Lower leg skin (tissue), 3 donors: ENCODE results near the gene CPLX4.

ENCODE experiments used
- POLR2A ChIP-seq, 2 donors: fragments of 450-650 bp; IDR thresholded peaks; one replicate each; pipeline ENCODE4 v1.6.1; 2016 to 2017; ENCODE audit warnings: antibody characterized with exemption in 2 of 2, mild to moderate bottlenecking in 1 of 2, moderate library complexity in 1 of 2
- TF ChIP-seq, protein P1 (sequence below), 3 donors: fragments of 450-650 bp; IDR thresholded peaks; one replicate each; pipeline ENCODE4 v1.5.1; 2016; ENCODE audit warnings: antibody characterized with exemption in 3 of 3, mild to moderate bottlenecking in 3 of 3, moderate library complexity in 2 of 3

DNA sequence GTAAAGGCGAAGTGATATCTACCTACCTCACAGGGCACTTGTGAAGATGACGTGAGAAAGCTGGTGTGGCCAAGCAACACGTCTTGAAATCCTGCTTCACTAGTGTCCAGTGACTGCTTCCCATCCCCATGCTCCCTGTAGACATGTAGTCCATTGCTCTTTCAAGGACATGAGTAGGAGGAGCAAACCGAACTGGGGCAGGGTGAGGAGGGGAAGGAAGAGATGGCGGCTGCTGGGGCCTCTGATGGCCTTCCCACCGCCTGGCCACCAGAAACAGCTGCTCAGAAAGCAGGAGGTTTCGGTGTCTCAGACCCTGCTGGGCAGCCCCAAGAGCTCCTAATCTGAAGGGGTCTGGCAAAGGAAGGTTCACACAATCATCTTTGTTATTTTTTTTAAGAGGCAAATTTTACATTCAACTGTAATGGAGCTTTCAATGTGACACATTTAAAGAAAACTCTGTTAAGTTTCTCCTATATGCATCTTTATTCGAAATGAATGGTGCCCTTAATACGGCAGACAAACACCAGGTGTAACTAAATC lies 14.7 kb downstream of the CPLX4 start:
- TF ChIP-seq, protein P1, sequence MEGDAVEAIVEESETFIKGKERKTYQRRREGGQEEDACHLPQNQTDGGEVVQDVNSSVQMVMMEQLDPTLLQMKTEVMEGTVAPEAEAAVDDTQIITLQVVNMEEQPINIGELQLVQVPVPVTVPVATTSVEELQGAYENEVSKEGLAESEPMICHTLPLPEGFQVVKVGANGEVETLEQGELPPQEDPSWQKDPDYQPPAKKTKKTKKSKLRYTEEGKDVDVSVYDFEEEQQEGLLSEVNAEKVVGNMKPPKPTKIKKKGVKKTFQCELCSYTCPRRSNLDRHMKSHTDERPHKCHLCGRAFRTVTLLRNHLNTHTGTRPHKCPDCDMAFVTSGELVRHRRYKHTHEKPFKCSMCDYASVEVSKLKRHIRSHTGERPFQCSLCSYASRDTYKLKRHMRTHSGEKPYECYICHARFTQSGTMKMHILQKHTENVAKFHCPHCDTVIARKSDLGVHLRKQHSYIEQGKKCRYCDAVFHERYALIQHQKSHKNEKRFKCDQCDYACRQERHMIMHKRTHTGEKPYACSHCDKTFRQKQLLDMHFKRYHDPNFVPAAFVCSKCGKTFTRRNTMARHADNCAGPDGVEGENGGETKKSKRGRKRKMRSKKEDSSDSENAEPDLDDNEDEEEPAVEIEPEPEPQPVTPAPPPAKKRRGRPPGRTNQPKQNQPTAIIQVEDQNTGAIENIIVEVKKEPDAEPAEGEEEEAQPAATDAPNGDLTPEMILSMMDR (IDR thresholded peaks at IDR 0.05): no peak
- no peak for TF ChIP-seq POLR2A (IDR thresholded peaks at IDR 0.05)
